NCI-H2107 (cell line): Measurements from ENCODE around the gene KIF5A.

Experiments
- DNase-seq: peaks from one replicate; lab custom pipeline; 2025; lab: John Stamatoyannopoulos, UW

Gene KIF5A

GRCh38 chr12:57632958-57633840 is 83.4 kb downstream of the KIF5A start, which contains the start of gene B4GALNT1:
Gene B4GALNT1 (minus strand): TSS chr12:57633201. CDS start chr12:57632132, 1,069 bp downstream.
- DNase-seq = peak; percentile 33
